Kidney epithelial cell (primary cell): ENCODE data around the gene LGR5. TPM values are rescaled to one million over a fixed set of nuclear protein-coding genes. Genes with fewer than 3 reads are reported as not detected.
A peak's percentile ranks its signal among the peaks of the same experiment; 100 is the strongest.

Experiments
- DNase-seq: peaks from one replicate; pipeline ENCODE4 v3.0.0-alpha.2; 2010; ENCODE audit warnings: low read depth
- H3K27me3 ChIP-seq: 2 replicates; pipeline ENCODE4 v1.6.0; 2011; ENCODE audit warnings: low read length; ENCODE audit not compliant: control insufficient read depth, insufficient read depth
- H3K36me3 ChIP-seq: 2 replicates; pipeline ENCODE4 v1.5.1; 2011; ENCODE audit warnings: low read length; ENCODE audit not compliant: control insufficient read depth, insufficient read depth
- H3K4me3 ChIP-seq: 2 replicates; pipeline ENCODE4 v1.5.1; 2011; ENCODE audit warnings: low read depth, mild to moderate bottlenecking, control low read depth, low read length
- total RNA-seq: library from RNA; depleted of rRNA; stranded (reverse); fragments of >200 nt; gene quantifications from 2 replicates; pipeline ENCODE4 v1.2.3, GENCODE V29; 2015
- TF ChIP-seq, protein P1 (sequence below): IDR thresholded peaks from 2 replicates; pipeline ENCODE4 v1.5.1; 2011; ENCODE audit warnings: mild to moderate bottlenecking, moderate library complexity, low read length, control low read depth, inconsistent platforms; ENCODE audit not compliant: insufficient read depth, poor library complexity, severe bottlenecking

The LGR5 gene
- total RNA-seq, 1 donor from 2014 or later: not detected

DNA sequence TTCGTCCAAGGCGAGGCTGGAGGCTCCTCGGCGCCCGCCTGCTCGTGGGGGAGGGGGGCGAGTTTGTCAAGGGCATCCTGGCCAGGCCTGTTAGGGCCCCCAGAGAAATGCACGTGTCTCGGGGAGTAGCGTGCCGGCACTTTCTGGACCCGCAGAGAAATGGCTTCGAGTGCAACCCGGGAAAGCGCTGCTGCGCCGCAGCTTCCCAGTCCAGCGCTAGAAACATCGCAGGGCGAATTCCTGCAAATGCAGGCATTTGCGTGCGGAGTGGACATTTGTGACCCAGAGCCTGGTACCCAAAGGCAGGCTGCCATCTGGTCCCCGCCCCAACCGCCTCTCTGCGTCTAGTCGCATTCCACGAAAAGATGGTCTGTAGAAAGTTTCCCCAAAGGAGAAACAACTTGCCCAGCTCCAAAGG, 756 bp downstream of the LGR5 start:
- TF ChIP-seq, protein P1, sequence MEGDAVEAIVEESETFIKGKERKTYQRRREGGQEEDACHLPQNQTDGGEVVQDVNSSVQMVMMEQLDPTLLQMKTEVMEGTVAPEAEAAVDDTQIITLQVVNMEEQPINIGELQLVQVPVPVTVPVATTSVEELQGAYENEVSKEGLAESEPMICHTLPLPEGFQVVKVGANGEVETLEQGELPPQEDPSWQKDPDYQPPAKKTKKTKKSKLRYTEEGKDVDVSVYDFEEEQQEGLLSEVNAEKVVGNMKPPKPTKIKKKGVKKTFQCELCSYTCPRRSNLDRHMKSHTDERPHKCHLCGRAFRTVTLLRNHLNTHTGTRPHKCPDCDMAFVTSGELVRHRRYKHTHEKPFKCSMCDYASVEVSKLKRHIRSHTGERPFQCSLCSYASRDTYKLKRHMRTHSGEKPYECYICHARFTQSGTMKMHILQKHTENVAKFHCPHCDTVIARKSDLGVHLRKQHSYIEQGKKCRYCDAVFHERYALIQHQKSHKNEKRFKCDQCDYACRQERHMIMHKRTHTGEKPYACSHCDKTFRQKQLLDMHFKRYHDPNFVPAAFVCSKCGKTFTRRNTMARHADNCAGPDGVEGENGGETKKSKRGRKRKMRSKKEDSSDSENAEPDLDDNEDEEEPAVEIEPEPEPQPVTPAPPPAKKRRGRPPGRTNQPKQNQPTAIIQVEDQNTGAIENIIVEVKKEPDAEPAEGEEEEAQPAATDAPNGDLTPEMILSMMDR: no peak
- Histone ChIP-seq H3K4me3 (peak overlapping the region; percentile 43), H3K36me3 (no peaks in the 10 kb centered on the region), H3K27me3 (peaks cover 24% of the 10 kb centered on the region)
- no peak for DNase-seq

DNA sequence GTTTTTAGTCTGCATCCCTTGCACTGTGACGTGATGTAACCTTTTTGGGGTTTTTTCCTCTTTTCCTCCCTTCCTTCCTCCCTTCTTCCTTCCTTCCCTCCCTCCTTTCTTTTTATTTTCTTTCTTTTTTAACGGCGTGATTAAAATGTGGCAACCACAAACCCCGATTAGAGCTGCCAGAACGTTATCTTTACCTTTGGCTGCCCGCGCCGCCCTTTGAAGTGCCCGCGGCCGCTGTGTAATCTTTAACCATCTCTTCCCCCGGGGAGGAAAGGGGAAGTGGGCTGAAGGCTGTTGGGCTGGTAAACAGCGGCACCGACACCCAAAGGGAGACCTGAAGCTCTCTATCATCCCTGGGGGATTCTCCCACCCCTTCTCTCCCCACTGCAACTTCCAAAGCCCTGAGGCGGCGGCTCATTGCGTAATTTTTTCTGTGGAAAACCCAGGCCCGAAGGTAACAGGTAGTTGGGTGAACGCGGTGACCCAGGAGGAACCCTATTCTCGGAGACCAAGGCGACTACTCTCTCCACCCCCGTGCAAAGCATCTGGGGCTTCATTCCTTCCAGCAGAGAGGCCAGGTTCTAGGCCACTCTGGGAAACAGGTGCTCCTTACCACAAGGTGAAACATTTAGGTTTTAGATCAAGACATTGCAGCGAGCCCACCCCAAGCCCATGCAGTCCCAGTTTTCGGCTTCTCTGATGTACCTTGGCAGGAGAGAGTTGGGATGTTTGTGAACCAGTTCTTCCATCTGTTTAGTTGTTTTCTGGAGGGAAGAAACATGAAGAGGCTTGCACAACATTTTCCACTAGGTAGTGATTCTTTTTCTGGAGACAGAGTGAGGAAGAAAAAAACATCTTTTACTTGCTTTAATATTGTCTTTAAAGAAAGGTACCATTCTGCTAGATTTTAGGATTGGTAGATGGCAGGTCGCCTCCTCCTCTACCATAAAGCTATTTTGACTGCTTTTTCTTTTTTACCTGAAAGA, 1.5 kb downstream of the LGR5 start:
- TF ChIP-seq, protein P1: no peak
- Histone ChIP-seq H3K4me3 (no peak overlapping the region), H3K36me3 (no peaks in the 10 kb centered on the region), H3K27me3 (peaks cover 24% of the 10 kb centered on the region)
- DNase-seq: no peak

DNA sequence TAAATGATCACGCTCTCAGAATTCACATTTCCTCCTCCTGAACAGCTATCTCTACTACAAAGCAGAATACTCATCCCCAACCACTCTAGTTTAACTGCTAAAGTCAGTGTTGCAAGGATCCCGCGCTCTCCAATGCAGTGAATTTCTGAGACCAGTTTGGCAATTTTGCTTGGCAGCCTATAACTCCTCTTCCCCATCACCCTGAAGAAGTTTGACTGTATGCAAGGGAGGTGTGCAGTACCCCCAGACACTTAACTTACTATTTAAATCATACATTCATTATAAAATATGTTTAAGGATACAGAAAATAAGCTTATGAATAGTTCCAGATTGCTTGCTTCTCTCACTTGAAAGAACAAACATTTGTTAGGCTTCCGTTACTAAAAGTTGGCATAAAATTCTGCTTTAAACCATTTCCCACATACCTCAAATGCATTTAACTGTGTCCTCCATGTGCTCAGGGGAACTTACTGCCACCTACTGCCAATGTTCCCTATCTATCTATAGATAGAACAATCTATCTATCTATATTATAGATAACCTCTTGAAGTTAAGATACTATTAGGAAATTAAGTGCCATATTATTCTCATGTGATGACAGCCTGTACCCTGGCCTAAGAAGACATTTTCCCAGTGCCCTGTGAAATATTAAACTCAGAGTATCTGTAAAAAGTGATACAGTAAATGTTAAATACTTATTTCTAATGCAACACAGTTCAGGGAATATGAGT, 2.4 kb downstream of the LGR5 start:
- Histone ChIP-seq H3K4me3 (no peak overlapping the region), H3K36me3 (no peaks in the 10 kb centered on the region), H3K27me3 (peaks cover 24% of the 10 kb centered on the region)
- TF ChIP-seq, protein P1: peak; percentile 21
- no peak for DNase-seq

DNA sequence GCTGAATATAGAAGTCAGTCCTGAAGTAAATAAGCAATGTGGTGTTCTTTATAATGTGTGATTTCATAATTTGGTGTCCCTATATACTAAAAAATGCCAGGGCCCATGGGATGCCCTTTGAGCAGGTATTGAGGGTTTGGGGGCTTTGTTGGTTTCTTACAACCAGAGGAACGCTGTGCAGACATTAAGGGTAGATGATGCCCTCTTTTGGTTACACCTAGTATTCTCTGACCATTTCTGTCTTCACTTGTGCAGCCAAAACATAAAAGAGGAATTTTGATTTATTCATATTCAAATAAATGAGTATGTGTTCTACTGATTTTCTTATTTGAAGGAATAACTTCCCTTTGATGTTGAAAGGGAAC, 3.0 kb downstream of the LGR5 start:
- peaks cover 24% of the 10 kb centered on the region for H3K27me3 ChIP-seq
- TF ChIP-seq, protein P1: no peak
- no peak for DNase-seq
- no peak overlapping the region for H3K4me3 ChIP-seq
- no peaks in the 10 kb centered on the region for H3K36me3 ChIP-seq

DNA sequence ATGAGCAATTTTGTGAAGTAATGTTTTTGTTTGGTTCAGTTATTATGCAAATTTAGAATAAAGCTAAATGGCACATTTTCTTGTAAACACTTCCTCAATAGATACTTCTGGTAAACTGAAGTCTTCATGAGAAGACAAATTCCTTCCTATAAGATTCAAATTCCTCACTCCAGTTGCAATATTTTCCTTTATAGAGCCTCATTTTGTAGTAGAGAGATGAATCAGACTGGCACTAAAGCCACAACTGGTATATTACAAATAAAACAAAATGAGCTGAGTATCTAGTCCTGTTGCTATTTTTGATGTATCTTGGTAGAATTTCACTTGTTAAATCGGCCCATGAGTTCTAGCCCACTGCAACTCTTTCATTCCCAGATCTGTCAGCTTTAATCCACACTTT, 5.5 kb downstream of the LGR5 start:
- no peaks in the 10 kb centered on the region for H3K36me3 ChIP-seq
- TF ChIP-seq, protein P1: no peak
- no peak overlapping the region for H3K4me3 ChIP-seq
- no peak for DNase-seq
- H3K27me3 ChIP-seq: peaks cover 14% of the 10 kb centered on the region
